HG02571 (cell line): Measurements from ENCODE around the gene PLSCR1.
A peak's percentile ranks its signal among the peaks of the same experiment; 100 is the strongest.
"Not testable (repeated sequence)": the region's sequence is repeated elsewhere in the genome, so short reads cannot be mapped to it uniquely, and the experiment has no call there.

Experiments
- ATAC-seq: cut with Tn5 transposase; IDR thresholded peaks from one replicate; pipeline ENCODE4 v1.9.1; 2021; ENCODE audit warnings: mild to moderate bottlenecking, moderate library complexity; ENCODE audit not compliant: unreplicated experiment

PLSCR1 gene

DNA sequence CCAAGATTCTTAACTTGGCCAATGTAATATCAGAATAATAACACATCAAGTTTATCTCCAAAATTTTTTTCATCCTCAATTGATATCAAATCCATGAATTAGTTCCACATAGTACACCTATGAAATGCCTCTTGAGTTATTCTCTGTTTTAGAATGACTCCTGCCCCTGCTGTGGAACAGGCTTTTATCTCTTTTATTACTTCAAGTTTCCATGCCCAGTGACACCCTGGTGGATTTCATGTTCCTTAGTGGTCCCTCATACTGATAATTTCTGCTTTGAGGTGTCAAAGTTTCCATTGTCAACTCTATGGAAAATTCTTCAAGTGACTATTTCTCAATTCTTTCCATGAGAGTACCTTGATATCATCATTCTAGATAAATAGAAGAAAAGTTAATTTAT lies 24.6 kb downstream of the PLSCR1 start:
- ATAC-seq = no peak

DNA sequence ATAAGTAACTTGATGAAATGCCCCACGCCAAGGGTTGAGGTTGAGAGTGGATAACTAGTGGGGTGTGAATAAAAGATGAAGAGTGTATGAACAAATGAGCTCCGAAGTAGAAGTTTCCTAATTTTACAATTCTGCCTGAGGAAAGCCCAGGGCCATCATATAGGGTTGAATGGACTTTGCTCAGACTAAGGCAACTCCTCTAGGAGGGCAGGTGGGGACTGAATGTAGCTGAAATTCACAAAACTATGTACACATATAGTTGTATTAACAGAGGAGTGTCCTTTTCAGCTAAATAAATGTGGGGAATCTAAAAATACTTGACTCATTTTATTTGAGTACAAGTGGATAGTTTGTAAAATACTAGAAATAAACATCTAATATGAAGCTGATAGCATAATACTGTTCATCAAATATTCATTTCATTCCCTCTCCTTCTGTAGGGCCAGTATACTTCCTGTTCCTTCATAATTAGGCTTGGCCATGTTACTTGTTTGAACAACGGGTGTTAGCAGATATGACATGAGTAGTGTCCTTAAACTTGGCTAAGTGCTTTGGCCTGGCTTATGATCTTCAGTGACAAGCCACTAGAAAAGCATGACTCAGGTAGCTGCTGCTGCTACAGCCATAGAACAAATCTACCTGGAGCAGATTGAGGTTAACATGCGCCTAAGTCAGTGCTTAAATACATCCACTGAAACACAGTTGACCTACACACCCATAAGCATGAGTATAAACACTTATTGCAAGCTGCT lies 26.5 kb downstream of the PLSCR1 start:
- ATAC-seq = no peak

DNA sequence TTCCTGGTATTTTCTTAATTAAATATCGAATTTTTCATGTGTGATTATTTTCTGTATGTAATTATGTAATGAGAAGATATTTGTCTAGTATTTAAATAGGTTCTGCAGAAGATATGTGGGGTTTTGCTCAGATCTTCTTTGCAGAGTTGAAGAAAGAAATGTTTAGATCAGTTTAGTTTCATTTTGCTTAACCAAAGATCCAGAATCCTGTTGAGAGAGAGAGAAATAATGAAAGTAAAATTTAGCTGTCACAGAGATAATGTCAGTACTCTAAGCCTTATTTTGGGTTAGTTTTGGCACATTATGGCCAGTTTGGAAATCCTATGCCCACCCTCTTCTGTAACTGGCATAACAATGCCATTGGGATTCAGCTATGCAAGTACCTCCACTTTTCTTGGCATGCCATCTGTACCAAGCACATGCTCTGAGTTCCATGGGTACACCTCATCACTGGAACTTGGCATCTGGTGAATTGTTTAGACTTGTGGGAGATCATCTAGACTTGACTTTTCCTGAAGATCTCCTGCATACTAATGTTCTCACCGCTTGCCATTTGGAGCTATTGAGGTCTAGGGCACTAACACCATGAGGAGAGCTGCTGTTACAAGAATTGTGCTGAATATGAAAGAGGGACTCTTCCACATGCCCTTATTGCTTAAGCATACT lies 30.9 kb downstream of the PLSCR1 start:
- ATAC-seq = no peak

DNA sequence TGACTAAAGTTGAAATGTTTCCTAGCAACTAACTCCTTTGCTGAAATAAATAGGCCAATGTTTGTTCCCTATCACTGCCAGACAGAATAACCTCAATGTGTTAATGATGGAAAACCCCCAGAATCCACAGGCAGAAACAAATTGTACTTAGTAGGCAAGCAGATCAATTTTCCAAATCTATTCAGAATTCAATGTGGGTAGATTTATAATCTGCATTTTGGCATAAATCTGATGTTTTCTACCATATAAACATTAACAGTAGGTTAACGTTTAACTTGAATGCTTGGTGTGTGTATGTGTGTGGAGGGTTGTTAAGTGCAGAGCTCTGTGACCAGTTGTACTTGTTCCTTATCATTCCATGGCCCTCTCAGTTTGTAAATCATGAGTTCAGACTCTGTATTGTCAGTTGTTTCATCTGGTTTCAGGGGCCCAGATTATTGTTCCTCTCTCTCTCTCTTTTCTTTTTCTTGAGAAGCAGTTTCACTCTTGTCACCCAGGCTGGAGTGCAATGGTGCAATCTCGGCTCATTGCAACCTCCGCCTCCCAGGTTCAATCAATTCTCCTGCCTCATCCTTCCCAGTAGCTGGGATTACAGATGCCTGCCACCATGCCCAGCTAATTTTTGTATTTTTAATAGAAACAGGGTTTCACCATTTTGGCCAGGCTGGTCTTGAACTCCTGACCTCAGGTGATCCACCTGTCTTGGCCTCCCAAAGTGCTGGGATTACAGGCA lies 32.8 kb downstream of the PLSCR1 start:
- no peak for ATAC-seq

DNA sequence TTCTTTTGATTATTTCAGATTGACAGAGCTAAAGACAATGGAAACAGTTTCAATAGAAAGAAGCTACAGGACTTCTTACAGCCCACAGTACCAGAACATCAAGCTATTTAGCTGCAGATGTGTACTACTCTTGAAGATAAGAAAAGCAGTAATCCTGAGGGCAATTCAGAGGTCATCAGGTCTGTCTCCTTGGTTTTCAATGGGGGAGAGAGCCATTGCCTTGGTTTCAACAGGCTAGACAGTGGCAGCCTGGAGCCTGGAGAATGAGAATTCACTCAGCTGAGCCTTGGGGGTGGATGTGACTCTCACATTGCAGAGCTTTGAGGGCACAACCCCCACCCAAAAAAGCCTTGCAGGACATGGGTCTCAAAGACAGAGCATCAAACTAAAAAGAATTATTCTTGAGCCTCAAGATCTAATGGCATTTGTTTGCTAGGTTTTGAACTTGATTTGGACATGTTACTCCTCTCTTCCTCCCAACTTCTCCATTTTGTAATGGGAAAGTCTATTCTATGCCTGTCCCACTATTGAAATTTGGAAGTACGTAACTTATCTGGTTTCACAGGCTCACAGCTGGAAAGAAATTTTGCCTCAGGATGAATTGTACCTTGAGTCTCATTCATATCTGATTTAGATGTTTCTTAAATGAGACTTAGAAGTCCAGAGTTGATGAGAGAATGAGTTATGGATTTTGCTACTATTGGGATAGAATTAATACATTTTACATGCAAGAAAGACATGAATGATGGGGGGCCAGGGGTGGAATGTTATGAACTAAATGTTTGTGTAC lies 36.9 kb downstream of the PLSCR1 start:
- no peak for ATAC-seq

DNA sequence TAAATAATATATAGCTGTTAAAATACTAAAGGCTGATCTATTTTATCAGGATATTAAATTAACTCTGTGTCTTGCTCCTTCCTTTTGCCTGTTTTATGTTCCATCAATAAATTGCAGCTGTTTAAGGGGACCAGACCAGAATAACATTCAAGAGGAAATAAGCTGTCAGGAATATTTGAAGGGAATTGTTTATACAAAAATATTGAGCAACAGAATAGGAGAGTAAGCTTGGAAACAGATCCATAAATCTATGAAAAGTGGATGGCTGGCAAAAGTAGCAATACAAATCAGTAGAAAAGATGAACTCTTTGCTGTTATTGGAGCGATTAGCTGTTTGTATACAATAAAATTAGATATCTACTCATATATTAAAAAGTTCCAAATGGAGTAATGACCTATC lies 38.9 kb downstream of the PLSCR1 start:
- no peak for ATAC-seq

DNA sequence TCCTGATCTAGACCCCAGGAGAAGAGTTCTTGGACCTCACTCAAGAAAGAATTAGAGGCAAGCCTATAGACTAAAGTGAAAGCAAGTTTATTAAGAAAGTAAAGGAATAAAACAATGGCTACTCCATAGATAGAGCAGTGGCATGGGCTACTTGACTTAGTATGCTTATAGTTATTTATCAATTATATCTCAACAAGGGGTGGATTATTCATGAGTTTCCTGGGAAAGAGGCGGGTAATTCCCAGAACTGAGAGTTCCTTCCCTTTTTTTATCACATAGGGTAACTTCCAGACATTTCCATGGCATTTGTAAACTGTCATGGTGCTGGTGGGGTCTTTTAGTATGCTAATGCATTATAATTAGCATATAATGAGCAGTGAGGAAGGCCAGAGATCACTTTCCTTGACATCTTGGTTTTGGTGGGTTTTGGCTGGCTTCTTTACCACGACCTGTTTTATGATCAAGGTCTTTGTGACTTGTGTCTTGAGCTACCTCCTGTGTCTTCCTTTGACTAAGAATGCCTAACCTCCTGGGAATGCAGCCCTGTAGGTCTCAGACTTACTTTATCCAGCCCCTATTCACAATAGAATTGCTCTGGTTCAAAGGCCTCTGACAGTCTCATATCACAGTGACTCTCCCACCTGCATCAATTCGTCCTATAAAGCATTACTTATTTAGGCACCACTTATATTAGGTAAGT lies 39.8 kb downstream of the PLSCR1 start:
- ATAC-seq = no peak

DNA sequence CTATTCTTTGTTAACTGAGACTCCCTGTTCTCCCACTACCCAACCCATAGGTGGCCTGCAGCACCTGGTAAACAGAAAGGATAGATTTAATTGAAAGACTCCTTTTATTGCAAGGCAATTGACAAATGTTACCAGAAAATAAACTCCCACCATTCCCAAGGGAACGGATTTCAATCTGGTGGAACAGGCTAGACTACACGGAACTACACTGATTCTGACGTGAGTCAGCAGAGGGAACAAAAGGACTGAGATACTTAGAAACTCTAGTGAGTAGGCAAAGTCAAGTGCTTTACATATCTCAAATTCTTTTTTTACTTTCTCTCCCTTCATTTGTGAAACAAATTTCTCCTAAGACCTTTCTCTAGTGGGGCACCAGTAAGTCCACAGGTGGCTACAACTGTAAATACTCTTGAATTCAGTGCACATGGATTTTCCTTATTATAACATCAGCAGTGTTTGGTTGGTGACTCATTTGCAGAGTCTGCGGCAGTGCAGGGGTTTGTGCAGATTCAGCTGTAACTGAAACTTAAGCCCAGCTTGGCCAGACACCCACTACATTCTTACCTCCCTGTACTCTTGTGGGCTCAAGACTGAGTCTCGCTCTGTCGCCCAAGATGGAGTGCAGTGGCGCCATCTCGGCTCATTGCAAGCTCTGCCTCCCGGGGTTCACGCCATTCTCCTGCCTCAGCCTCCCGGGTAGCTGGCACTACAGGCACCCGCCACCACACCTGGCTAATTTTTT lies 40.8 kb downstream of the PLSCR1 start:
- ATAC-seq = peak; percentile 95

DNA sequence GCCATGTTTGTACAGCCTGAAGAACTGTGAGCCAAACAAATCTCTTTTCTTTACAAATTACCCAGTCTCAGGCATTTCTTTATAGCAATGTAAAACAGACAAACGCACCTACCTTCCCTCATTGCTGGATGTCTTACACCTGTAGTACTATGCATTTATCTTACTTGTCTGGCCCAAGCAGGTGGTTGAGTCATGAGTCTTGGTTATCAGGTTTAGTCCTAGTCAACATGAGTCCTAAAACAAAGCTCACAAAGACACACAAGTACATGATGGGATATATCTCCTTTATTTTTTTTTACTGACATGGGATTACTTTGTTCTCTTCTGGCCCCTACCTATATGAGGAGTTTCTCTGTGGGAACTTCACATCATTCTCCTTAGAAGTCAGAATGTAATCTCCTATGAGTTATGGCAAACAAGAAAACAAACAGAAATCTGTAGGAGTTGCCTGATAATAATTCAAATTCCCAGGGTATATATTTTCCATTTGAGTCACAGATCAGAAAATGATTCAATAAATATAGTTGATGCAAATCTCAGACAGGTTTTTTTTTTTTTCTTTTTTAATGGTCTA lies 41.4 kb downstream of the PLSCR1 start:
- ATAC-seq = no peak

DNA sequence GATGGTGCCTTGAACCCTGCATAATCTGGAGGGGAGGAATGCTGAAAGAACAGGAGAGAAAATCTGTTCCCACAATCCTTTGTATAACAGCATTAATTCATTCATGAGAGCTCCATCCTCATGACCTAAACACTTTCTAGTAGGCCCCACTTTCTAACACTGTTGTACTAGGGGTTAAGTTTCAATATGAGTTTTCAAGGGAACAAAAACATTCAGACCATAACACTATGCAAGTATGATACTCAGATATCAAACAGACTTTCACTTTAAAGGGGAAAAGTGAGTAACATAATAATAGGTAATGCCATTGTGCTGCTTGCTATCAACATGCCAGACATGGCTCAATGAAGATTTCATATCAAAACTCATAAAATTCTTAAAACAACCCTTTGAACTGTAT lies 42.7 kb downstream of the PLSCR1 start:
- no peak for ATAC-seq

DNA sequence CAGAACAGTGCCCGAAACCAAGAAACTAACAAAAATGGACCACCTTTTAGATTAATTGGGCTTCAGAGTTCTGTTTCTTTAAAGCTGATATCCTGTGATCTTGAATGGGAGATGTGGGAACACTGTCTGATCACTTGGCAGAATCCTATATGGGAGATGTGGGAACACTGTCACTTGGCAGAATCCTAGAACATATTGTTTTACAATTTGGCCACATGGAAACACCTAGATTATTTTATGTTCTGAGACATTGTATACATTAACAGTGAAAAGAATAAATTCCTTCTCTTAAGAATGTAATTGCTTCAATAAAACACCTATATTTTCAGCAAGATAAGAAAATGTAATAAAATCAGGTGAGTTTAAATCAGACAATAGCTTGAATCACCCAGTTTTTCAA lies 44.7 kb downstream of the PLSCR1 start:
- ATAC-seq = no peak

DNA sequence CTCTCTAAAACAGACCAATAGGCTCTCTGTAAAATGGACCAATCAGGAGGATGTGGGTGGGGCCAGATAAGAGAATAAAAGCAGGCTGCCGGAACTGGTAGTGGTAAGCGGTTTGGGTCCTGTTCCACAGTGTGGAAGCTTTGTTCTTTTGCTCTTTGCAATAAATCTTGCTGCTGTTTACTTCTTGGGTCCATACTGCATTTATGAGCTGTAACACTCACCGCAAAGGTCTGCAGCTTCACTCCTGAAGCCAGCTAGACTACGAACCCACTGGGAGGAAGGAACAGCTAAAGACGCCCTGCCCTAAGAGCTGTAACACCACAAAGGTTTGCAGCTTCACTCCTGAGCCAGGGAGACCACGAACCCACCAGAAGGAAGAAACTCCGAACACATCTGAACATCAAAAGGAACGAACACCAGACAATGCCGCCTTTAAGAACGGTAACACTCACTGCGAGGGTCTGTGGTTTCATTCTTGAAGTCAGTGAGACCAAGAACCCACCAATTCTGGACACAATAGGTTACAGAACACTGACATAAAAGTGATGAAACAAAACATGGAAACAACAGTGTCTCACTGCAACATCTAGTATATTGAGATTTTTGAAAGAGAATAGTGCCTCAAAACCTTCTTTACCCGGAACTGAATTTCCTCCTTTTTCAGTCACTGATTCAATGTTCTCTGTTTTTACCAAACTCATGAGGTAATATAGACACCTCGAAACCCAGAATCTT lies 46.2 kb downstream of the PLSCR1 start:
- ATAC-seq = no peak

DNA sequence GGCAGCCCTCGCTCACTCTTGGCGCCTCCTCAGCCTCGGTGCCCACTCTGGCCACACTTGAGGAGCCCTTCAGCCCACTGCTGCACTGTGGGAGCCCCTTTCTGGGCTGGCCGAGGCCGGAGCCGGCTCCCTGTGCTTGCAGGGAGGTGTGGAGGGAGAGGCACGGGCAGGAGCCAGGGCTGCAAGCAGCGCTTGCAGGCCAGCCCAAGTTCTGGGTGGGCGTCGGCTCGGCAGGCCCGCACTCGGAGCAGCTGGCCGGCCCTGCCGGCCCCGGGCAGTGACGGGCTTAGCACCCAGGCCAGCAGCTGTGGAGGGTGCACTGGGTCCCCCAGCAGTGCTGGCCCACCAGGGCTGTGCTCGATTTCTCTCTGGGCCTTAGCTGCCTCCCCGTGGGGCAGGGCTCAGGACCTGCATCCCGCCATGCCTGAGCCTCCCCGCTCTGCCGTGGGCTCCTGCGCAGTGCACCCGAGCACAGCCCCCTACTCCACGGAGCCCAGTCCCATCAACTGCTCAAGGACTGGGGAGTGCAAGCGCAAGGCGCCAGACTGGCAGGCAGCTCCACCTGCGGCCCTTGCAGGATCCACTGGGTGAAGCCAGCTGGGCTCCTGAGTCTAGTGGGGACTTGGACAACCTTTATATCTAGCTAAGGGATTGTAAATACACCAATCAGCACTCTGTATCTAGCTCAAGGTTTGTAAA lies 47.1 kb downstream of the PLSCR1 start:
- not testable (repeated sequence) for ATAC-seq

DNA sequence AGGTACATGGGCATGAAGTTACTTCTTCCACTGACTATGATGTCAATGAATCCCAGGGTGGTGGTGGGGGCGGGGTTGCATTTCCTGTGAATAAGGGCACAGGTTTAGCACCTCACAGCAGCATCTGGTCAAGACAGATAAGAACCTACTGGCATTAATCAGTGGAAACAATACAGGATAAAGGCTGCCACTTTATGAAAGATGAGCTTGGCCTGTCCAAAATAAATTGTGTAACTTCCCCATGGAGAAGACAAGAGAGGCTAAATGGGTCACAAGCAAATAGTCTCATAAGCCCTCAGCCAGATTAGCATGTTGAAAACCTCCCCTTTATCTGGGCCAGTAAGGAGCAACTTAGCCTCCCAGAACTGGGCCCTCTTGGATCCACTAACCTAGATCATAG lies 47.7 kb downstream of the PLSCR1 start:
- no peak for ATAC-seq

DNA sequence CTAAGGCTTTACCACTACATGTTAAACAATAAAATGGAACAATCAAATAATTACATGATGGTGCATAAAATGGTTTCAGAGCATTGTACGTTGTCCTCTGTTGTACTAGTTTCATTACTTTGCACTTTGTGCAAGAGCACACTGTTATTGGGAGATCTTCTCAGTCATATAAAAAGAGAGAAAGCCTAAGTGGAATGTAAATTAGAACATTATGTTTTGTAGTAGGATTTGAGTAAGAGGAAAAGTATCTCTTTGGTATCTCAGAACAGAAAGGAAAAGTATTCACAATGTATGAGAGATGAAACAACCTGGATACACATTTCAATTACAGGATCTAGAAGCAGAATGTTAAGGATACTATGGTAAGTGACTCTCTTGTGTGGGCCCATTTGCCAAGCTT lies 48.2 kb downstream of the PLSCR1 start:
- no peak for ATAC-seq

DNA sequence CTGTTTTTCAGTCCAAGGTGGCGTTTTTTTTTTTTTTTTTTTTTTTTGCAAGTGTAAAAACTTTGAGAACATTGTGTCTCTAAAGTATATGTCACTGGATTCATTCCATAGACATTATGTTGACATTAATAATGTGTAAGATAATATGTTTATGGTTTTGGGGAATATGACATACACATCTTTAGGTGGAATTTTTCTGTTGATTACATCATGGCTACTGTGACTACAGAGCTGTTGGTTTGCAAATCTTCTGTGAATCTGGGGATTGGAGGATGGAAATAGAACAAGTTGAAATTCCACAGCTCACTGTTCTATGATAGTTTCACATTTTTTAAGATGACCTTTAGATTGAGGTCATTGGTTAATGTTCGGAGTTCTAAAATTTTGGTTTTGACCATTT lies 50.6 kb downstream of the PLSCR1 start:
- ATAC-seq = no peak

DNA sequence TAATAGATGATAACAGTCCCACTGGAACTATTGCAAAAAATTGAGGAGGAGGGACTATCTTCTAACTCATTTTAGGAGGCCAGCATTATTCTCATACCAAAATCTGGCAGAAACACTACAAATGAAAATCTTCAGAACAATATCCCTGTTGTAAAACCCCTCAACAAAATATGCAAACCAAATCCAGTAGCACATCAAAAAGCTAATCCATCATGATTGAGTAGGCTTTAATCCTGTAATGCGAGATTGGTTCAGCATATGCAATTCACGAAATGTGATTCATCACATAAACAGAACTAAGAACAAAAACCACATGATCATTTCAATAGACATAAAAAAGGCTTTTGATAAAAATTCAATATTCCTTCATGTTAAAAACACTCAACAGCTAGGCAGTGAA lies 51.2 kb downstream of the PLSCR1 start:
- ATAC-seq = no peak

DNA sequence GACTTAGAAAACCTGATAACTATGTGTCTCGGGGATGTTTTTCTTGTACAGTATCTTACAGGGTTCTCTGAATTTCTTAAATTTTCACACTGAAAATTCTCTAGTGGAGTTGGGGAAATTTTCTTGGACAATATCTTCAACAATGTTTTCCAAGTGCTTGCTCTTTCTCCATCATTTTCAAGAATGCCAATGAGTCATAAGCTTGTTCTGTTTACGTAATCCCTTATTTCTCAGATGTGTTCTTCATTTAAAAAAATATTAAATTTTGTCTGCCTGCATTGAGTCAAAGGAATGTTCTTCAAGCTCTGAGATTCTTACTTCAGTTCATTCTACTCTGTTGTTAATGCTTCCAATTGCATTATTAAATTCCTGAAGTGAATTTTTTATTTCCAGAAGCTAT lies 53.1 kb downstream of the PLSCR1 start:
- ATAC-seq = no peak
